ENCODE results near the gene SLC37A1.

Gene SLC37A1

DNA sequence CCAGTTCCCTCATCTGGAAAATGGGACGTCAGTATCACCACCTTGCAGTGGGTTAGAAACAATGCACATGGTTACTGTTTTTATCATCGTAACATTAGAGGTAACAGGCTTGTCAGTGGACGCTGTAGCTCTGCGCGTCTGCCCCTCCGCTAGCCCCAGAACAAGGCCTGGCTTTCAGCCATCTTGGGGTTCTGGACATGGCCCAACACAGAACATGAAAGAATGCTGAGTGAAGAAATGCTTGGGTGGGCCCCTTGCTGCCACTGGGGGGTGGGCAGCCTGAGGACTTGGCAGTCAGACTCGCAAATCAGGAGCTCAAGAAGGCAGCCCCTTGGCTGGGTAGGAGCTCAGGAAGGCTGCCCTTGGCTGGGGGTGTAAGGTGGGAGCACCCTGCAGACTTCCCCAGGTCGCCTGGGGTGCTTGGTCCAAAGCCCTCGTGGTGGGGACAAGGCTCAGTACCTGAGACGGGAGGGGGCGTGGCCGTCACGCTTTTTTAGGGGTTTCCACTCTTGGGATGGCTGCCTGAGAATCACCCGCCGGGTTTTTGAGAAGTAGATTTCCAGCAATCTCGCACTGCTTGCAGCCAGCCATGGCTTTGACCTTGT lies 51.7 kb downstream of the SLC37A1 start:
- DNase-seq: no peak

DNA sequence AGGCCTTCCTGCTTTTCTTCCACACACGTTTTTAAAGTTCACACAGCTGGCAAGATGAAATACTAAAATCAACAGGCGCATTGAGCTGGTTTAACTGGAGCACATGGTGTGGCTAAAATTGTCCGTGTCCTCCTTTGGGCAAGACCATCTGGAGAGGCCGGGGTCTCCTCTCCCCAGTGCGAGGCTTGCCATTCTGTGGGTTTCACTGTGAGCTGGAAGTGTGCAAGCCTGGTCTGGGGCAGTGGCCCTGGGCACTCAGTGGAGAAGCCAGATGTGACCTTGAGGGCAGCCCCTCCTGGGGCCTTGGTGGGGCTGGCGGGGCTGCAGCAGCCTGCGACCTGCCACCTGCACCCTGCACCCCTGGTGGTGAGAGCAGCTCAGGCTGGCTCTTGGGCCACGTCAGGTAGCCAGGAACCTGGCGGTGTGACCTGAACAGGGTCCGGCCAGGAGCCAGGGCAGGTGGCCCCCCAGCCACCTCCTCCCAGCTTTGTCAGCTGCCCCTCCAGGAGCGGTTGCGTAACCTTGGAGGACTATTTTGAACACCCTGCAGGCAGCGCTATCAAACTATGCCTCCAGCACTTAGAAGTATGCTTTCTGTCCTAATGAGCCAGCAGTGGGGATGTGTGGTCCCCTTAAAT lies 52.4 kb downstream of the SLC37A1 start:
- DNase-seq: no peak

DNA sequence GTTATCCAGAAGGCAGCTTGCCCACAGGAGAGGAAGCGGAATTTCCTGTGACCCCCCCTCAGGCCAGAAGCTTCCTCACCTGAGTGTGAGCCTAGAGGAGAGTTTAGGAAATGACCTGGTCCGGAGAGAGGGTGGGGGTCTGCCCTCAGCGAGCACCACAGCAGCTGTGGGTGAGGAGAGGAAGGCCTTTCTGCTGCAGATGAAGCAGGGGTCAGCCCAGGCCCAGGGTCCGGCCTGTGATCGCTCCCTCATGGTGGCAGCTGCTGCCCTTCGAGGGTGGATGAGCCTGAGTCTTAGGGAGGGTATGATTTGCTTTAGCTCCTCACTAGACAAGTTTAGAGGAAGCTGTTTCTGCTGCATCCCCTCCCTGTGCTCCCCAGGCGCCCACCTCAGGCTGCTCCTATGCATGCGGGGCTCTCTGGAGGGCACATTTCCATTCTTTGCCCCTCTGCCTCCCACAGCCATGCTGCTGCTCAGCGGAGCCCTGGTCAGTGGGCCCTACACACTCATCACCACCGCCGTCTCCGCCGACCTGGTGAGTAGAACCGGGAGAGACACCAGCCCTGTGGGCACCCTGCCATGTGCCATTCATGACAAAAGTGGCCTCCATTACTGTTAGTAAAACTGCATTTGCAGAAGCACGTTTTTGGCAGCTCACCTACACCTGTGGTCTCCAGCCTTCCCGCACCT lies 53.0 kb downstream of the SLC37A1 start:
- no peak for DNase-seq

DNA sequence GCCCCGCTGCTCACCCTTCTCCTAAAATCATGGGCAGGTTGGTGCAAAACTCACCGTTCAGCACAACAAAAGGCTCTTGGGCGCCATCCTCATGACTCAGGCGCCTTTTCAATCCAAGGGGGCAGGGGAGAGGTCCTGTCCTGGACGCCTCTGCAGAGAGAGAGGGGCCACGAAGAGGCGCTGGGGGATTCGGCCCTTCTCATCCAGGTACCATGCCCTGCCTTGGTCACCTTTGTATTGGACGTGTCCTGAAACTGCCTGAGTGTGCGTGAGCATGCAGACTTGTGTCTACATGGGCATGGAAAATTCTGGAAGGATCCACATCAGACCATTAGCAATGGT lies 53.5 kb downstream of the SLC37A1 start:
- DNase-seq: no peak

DNA sequence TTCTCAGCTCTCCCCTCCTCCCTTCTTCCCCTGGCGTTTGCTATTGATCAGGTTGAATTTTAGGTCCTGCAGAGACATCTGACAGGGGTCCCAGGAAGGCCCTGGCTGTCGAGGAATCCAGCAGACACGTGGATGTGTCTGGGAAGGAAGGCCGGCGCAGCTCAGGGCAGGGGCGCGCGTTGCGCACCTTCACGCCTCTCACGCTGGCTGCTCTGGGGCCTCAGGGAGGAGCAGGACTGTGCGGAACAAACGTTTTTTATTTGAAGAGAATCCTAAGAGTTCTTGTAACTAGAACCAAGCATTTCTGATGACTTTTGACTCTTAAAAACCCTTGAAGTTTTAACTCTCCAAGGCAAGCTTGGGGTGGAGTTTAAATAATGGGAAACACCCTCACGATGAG lies 54.2 kb downstream of the SLC37A1 start:
- DNase-seq: no peak

DNA sequence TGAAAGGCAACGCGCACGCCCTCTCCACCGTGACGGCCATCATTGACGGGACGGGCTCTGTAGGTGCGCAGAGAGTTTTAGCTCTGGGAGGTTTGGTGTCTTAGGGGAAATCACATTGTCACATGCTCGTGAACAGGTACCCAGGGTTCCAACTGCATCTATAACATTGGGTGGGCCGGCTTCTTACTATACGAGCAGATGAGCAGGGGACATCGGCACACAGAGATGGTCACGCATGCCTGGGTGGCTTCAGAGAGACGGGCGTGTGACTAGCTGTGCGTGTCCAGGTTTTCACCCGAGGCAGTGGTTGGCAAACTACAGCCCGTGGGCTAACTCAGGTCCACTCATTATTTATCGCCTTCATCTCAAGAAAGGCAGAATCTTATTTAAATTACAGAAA lies 54.7 kb downstream of the SLC37A1 start:
- DNase-seq: no peak

DNA sequence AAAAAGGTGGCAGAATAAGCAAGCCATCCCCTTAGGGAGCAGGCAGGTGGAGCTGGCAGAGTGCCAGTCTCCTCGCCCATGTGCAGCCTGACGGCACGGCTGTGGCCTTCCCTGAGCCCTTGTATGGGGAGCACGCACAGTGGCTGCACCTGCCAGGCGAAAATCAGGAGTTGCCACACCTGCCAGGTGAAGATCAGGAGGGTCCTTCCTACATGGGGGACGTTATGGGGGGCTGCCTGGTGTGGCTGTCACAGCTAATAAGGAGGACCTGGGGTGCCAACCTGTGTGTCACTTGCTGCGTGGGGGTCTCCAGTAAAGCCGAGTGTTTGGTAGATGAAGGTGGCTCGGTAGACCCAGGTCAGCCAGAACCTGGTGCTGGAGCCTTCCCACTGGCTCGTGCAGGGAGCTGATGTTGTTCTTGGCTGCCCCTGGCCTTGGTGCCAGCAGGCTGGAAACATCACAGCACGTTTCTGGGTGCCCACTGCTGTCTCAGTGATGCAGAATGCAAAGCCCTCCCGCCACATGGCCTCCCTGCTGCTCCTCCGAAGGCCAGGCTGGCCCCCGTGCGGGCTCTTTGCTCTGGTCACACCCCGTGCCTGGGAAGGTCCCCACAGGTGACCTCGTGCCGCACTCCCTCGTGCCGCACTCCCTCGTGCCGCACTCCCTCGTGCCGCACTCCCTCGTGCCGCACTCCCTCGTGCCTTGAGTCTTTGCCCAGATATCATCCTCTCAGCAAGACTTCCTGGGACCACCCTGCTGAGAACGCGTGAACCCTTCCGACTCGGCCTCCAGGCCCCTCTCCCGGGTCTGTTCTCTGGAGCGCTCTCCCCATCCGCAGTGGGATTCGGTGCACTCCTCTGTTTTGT lies 55.4 kb downstream of the SLC37A1 start:
- DNase-seq: no peak

DNA sequence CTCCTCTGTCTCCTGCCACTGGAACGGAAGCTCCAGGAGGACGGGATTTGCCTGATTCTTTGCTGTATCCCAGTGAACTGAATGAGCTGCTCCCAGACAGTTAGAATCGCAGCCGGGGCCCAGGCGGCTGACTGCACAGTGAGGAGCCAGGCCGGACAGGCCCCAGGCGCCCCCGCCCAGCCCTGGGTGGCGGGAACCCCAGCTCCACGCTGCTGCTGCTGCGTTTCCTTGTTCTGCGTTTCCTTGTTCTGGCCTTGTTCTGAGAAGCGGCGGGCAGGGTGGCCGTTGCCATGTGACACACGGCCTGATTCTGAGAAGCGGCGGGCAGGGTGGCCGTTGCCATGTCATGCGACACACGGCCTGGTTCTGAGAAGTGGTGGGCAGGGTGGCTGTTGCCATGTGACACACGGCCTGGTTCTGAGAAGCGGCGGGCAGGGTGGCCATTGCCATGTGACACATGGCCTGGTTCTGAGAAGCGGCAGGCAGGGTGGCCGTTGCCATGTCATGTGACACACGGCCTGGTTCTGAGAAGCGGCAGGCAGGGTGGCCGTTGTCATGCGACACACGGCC lies 56.2 kb downstream of the SLC37A1 start:
- DNase-seq: no peak

DNA sequence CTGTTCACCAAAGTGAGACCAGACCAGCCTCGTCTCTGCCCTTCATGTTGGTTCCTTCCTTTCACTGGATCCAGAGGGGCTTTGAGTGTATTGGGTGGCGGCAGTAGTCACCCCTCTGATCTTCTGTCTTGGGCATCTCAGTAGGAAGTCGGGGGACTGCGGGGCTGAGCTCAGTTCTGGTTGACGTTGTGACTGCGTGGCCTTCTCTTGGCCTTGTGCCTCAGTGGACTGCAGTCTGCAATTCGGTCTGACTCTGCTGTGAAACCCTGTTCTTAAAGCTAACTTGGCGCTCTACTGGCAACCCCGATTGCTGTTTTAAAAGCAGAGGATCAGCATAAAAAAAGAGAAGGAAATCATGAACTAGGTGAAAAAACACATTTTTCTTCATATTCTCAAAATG lies 56.7 kb downstream of the SLC37A1 start:
- DNase-seq: no peak

DNA sequence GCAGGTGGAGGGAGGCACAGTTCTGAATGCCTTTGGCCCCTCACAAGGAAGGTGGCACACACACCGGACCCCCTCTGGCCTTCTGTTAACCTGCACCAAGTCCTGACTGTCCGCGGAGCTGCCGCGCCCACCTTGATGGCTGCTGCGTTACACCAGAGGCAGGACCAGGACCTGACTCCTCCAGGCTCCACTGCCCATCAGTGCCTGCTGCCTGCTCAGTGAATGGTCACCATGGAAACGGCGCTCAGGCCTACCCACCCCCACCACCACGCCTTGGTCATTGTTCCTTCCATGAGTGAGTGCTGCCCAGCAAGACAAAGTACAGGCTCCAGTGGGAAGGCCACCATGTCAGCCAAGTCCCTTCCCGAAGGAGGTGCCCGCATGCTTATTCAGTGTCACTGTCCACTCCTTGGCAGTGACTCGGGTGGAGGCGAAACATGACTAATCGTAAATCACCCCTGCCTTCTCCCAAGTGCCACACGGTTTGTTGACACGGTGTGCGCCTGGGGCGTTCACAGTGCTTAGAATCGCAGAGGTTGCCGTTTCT lies 57.3 kb downstream of the SLC37A1 start:
- no peak for DNase-seq

DNA sequence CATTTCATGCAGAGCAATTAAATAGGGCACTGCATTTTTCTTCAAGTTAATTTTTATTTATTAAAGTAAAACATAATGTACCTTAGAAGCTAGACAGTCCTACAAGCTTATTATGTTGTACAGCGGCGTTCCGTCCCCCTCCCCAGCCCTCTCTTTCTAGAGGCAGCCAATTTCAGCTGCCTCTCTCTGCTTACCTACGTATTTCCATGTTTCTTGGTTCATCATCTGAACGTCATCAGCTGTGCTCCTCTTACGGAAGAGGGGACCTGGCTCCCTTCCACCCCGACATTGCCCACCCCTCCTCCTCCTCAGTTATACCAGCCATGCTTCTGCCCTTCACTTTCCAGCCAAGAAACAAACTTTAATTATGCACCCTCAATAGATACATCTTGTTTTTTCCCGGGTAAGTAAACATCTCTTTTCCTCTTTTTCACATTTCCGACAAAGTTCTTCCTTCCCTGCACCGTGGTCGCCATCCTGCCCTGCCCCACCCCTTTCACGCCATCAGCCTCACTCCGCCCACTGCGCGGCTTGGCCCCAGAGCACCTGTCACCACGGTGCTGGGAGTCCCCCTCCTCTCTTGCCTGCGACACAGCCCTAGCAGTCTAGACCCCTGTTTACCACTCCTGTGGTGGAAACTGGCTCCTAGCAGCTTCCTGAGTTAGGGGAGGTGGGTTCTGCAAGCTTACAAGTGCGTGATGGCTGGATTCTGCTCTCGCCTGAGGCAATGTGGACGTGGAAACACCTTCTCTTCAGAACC lies 57.9 kb downstream of the SLC37A1 start:
- DNase-seq: no peak

DNA sequence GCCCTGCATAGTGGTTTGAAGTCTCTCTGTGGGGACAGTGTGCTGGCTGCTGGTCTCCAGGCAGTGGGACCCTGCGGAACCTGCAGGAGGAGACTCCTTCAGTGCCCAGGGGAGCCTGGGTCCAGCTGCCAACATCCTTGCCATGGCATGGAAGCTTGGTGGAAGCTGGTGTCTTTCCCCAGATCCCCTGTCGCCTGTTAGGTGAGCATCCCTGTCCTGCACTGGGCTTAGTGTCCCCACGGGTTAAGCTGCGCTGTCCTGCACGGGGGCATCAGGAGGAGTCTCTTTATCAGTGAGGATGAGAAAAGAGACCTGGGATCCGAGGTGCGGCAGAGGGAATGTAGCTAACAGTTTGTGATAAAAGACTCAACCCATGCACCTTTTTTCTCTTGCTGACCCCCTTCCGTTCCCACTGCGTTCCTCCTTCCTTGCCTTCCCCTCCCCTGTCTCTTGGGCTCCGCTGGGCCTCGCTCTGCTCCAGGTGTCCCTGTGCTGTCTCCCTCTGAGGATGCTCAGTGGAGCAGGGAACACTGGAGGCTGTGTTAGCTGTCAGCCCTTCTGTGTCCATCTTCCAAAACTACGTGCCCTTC lies 59.3 kb downstream of the SLC37A1 start:
- DNase-seq: no peak

DNA sequence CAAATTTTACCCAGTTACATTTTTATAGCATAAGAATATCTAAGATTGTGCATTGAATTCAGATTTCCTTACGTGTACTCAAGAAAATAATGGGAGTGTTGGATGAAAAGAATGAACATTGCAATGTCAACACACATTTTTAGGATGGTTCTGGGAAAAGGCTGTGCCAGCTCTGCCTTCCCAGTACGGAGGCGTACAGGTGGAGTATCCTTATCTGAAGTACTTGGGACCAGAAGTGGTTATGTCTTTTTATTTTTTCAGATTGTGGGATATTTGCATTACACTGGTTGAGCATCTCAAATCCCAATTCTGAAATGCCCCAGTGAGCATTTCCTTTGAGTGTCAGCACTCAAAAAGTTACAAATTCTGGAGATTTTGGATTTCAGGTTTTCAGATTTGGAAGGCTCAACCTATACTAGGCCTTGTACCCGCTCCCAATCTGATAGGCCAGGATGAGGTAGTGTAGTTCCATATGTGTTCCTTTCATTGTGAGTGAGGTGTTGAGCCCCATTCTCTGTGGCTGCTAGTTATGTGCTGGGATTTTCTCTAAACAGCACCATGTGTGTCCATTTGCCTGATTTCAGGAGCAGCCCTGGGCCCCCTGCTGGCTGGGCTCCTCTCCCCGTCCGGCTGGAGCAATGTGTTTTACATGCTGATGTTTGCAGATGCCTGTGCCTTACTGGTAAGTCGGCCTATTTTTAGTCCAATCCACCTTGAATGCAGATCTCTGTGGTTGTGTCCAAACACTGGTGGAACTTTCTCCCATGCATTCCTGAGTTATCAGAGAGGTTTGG lies 60.8 kb downstream of the SLC37A1 start:
- no peak for DNase-seq

DNA sequence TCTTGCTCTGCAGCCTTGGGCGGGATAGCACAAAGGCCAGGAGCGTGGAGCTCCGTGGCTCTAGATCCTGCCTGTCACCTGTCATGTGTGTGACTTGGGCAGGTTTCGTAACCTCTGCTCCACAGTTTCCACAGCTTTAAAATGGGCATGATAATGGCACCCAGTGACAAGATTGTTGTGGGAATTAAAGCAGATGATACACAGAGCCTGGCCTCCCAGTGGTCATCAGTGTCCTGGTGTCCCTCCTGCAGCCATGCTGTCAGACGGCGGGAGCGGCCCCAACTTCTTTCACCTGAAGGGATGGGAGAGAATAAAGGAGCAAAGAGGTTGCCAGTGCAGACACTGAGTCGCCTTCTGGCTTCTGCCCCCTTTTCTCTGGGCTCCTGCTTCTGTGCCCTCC lies 61.5 kb downstream of the SLC37A1 start:
- DNase-seq: no peak

DNA sequence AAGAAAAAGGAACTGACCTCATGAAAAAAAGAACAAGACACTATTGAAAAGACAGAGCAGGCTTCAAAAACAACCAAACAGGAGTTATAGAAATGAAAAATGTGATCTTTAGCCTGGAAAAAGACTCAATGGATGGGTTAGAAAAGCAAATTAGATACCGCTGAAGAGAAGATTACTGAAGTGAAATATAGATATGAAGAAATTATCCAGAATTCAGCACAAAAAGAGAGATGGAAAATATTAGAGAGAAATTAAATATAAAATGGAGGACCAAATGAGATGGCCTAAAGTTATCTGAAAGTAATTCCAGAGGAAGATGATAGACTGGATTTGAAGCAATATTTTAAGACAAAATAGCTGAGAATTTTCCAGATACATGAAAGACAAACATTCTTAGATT lies 63.0 kb downstream of the SLC37A1 start:
- DNase-seq: no peak

DNA sequence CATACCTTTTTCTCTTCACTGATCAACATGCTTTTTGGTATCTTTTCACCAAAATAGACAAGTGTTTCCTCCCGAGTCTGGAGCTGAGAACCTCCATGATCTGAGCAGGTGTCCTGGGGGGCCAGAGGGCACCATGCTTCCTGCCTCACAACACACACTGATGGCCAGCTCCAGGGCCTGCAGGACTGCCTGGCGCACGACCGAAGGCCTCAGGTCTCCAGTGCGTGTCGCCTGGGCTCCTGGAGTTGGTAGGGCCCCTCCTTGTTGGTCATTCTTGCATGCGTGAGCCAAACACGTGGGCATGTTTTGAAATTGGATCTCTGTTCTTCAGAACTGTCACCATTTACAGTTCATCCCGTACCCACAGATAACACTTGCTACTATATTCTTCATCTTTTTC lies 64.4 kb downstream of the SLC37A1 start:
- DNase-seq: no peak

DNA sequence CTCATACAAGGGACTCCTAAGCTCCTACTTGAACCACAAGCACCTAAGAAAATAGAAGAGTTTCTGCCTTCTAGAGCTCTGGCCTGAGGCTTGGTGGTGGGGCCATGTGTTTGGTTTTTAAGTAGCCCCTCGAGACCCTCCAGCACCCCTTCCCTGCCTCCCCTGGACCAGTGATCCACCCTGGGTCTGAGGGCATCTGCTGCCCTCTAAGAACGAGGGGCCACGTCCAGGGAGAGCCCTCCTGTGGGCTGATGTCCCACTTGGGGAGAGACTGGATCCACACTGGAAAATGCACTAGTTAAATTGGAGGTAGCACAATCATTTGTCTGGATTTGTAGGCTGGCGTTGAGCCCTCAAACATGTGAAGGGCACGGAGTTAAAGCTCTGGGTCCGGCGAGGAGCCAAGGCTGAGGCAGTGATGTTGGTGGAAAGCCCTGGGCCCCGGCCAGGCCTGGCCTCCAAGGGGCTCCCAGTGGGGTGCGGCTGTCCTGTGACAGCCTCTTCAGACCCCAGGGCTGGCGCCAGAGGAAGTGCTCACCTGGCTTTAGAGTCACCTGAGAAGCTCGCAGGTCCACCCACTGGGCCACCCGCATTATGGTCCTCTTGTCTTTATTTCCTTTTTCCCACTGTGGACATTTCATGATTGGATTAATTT lies 65.2 kb downstream of the SLC37A1 start:
- DNase-seq: no peak

DNA sequence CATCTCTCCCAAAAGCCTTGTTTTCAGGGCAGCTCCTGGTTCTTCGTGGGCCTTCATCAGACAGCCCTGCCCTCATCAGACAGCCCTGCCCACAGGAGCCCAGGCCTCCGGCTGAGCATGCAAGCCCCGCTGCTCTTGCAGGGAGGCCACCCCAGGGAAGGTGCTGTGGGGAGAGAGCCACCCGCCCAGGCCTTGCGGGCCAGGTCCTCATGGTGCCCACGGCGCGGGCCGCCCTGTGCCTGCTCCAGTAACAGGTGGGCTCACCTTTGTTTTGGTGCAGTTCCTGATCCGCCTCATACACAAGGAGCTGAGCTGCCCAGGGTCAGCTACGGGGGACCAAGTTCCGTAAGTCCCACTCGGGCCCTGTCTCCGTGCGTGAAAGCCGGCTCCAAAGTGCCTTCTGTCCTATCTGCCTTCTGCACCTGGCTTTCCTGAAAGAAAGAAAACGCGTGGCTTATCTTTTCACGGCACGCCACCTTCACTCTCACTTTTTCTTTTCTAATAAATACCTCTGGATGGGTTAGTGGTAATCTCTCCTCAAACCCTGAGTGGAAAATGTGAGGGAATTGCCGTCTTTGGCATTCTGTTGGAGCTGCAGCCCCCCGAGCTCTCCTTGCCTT lies 65.9 kb downstream of the SLC37A1 start:
- DNase-seq: no peak

DNA sequence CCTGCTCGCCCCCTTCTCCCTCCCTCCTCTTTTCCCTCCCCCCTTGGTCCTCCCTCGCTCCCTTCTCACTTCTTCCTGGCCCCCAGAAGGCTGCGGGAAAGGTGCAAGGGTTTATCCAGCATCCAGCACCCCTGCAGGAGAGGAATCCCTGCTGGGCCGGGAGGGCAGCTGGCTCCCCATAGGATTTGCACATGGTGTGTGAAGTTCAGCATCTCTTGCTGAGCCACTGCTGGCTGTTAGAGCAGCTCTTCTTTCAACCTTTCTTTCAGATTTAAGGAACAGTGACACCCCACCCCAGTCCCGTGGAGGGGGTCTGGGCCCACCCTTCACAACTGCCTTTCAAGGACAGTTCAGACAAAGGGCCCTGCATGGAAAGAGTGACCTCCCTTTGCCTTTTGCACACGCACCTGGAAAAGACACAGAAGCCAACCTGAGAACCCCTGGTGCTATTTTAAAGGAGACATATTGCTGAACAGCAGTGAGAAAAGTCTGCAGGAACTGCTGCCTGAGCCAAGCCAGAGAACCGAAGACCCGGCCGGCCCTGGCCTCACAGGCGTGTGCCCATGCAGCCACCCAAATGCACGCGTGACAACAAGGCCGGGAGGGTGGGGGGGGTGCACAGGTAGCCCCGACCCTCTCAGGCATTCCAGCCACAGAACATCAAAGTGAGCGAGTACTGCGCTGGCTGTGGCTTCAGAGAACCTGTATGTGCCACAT lies 66.6 kb downstream of the SLC37A1 start:
- DNase-seq: no peak

Data from NCI-H524 treated with DMSO at 0.1 percent for 48 hours (cell line).